ENCODE measurements around the gene ICAM2.

The ICAM2 gene

GRCh38 chr17:64045176-64045575, 24.7 kb upstream of the ICAM2 start:
- TF ChIP-seq CTCF (conservative IDR thresholded peaks at IDR 0.05; ENCODE audit: low read depth, low read length), result no peak
- no peak overlapping the region for H3K4me3 ChIP-seq (ENCODE audit: low read depth, low read length)

DNA sequence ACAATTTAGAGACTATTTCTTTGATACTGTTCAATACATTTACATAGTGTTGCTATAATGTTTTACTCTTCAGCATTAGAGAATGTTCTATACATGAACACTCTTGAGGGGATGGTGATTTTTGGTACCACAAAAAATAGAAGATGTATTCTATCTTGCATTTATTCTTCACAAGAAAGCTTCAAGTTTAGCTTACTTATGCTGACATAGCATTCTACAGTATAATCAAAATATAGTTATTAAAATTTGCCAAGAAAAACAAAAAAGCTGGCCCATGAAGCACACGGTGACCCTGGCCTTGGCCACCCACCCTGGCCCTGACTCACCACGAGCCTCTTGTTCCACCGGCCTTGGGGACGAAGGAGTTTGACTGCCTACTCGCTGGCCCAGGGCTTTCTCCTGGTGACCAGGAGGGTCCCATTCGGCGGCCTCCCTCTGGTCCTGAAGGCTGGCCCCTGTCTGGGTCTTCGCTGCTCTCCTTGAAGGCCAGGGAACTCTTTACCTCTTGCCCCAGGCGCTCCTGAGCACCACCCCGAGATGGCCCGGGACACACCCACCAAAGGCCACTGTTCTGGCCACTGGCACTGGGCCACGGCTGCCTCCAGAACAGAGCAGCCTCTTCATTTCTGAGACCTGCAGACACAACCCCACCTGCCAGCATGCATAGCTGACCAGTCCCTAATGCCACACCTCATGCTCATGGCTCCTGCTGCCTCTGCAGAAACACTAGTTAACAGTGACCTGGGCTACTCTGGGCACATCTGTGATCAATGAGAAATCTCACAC, 22.5 kb upstream of the ICAM2 start:
- no peak overlapping the region for H3K4me3 ChIP-seq (ENCODE audit: low read depth, low read length)
- DNase-seq (ENCODE audit: low read depth), result peak; percentile 17
- no peak for TF ChIP-seq CTCF (conservative IDR thresholded peaks at IDR 0.05; ENCODE audit: low read depth, low read length)

More at GRCh38 chr17:64045176-64045575, 24.7 kb upstream of the ICAM2 start:
- DNase-seq (ENCODE audit: low read depth), result no peak

- TF ChIP-seq CTCF (conservative IDR thresholded peaks at IDR 0.05; ENCODE audit: low read depth, low read length), result no peak
- no peak overlapping the region for H3K4me3 ChIP-seq (ENCODE audit: low read depth, low read length)
- DNase-seq (ENCODE audit: low read depth), result no peak
Measured at GRCh38 chr17:64041912-64042311, 21.5 kb upstream of the ICAM2 start.

DNA sequence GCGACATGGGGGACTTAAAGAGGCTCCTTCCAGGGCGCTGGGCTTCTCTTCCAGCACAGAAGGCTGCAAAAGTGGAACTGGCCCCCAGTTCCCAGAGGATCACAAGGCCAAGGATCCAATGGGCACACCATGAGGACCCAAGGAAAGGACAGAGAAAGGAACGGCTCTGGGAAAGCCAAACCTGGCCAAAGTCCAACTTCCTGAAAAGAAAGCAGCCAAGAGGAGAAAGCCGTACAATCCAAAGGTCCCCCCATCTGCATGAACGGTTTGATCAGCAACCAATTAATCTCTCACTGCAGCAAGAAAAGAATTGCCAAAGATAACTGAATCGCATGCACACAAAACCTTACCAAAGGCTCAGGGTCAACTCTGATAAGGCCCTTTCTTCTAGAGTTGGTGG, 19.8 kb upstream of the ICAM2 start:
- H3K4me3 ChIP-seq (ENCODE audit: low read depth, low read length), result no peak overlapping the region
- no peak for TF ChIP-seq CTCF (conservative IDR thresholded peaks at IDR 0.05; ENCODE audit: low read depth, low read length)
- no peak for DNase-seq (ENCODE audit: low read depth)

GRCh38 chr17:64039106-64039400, 18.6 kb upstream of the ICAM2 start:
- H3K4me3 ChIP-seq (ENCODE audit: low read depth, low read length), result no peak overlapping the region
- DNase-seq (ENCODE audit: low read depth), result no peak
- no peak for TF ChIP-seq CTCF (conservative IDR thresholded peaks at IDR 0.05; ENCODE audit: low read depth, low read length)

GRCh38 chr17:64038331-64039105, 18.1 kb upstream of the ICAM2 start:
- H3K4me3 ChIP-seq (ENCODE audit: low read depth, low read length), result no peak overlapping the region
- no peak for TF ChIP-seq CTCF (conservative IDR thresholded peaks at IDR 0.05; ENCODE audit: low read depth, low read length)

More at GRCh38 chr17:64038331-64039105, 18.1 kb upstream of the ICAM2 start:
- DNase-seq (ENCODE audit: low read depth), result no peak

All from choroid plexus epithelial cell (primary cell).